Measurements from ENCODE around the gene SLCO2B1. TPM values are rescaled to one million over a fixed set of nuclear protein-coding genes. Genes with fewer than 3 reads are reported as not detected.

SLCO2B1 gene
- total and polyA plus RNA-seq, 4 donors = 25.4 to 61.0 (median 45.5) TPM

DNA sequence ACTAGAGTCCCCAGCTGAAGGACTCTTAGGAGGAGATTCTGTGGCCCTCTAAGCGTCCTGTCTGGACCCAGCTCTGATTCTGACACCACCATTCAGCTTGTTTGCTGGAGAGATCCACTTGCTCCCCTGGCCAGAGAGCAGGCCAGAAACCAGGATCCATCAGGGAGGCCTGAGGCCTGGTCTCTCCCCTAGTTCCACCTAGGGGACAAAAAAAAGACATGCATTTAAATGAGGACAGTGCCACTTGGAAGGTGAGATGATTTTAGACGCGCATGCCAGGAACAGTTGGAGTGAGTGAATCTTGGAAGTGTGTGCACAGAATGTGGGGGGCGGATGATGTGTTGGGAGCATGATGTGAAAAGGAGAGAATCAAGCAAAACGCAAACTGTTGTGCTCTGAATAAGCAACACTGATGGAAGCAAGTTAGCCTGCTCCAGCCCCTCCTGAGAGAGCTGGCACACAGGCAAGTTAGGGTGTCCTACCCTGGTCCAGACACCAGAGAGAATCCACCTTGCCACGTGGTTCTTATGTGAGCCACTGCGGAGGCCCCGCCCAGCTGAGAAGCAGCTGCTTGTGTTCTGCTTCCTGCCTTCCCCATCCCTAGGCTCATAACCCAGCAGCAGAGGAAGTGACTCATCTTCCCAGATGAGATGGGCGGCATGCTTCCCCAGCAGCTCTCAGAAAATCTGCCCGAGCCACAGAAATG lies 8.0 kb upstream of the SLCO2B1 start:
- Histone ChIP-seq H3K4me3 (ENCODE audit: low read depth, low read length) (no peak overlapping the region), H3K9me3 (ENCODE audit: control insufficient read depth, insufficient read depth, low read length) (no peaks in the 10 kb centered on the region), H3K27me3 (ENCODE audit: control insufficient read depth, insufficient read depth, low read length) (peaks cover 3% of the 10 kb centered on the region), H3K27ac (ENCODE audit: low read depth, low read length) (peak overlapping the region; percentile 33), H3K4me1 (ENCODE audit: control insufficient read depth, insufficient read depth, low read length) (peaks cover 27% of the 10 kb centered on the region), H3K36me3 (ENCODE audit: control insufficient read depth, insufficient read depth, low read length) (no peaks in the 10 kb centered on the region)
- peak in 2 of 6 donors; percentile 15 to 55 for DNase-seq (ENCODE audit: low read depth in 4 of 6, low spot score in 6 of 6)
- 66% methylated on average over 9 of the region's 10 CpGs for WGBS (ENCODE audit: insufficient coverage)

DNA sequence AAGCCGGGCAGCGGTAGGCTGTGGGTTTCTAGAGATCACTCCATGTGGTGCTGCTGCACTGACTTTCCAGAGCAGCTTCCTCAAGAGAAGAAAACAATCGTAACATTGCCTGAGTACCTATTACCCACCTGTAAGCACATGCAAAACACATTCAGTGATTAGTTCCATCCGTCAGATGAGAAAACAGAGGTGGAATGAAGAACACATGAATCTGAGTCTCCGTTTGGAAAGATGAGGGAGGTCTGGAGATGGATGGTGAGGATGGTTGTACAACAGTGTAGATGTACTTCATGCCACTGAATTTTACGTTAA lies 7.5 kb upstream of the SLCO2B1 start:
- H3K9me3 ChIP-seq (ENCODE audit: control insufficient read depth, insufficient read depth, low read length) = no peaks in the 10 kb centered on the region
- H3K27ac ChIP-seq (ENCODE audit: low read depth, low read length) = no peak overlapping the region
- H3K4me3 ChIP-seq (ENCODE audit: low read depth, low read length) = no peak overlapping the region
- H3K27me3 ChIP-seq (ENCODE audit: control insufficient read depth, insufficient read depth, low read length) = peaks cover 3% of the 10 kb centered on the region
- DNase-seq (ENCODE audit: low read depth in 4 of 6, low spot score in 6 of 6) = no peak
- H3K36me3 ChIP-seq (ENCODE audit: control insufficient read depth, insufficient read depth, low read length) = no peaks in the 10 kb centered on the region
- WGBS (ENCODE audit: insufficient coverage) = 69% methylated on average over 2 of the region's 6 CpGs
- H3K4me1 ChIP-seq (ENCODE audit: control insufficient read depth, insufficient read depth, low read length) = peaks cover 29% of the 10 kb centered on the region

DNA sequence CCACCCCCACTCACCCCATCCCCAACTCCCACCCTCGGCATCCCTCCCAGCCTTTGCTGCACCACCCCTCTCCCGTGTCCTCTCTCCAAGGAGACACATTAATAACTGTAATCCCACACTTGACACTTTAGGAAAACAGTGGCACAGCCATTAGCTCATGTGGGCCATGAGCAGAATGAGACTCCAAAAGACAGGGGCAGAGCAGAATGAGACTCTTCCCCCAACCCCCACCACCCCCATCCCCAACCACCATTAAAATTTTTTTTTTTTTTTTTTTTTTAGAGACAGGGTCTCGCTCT lies 6.2 kb upstream of the SLCO2B1 start:
- WGBS (ENCODE audit: insufficient coverage) = 42% methylated on average over 3 of the region's 3 CpGs

DNA sequence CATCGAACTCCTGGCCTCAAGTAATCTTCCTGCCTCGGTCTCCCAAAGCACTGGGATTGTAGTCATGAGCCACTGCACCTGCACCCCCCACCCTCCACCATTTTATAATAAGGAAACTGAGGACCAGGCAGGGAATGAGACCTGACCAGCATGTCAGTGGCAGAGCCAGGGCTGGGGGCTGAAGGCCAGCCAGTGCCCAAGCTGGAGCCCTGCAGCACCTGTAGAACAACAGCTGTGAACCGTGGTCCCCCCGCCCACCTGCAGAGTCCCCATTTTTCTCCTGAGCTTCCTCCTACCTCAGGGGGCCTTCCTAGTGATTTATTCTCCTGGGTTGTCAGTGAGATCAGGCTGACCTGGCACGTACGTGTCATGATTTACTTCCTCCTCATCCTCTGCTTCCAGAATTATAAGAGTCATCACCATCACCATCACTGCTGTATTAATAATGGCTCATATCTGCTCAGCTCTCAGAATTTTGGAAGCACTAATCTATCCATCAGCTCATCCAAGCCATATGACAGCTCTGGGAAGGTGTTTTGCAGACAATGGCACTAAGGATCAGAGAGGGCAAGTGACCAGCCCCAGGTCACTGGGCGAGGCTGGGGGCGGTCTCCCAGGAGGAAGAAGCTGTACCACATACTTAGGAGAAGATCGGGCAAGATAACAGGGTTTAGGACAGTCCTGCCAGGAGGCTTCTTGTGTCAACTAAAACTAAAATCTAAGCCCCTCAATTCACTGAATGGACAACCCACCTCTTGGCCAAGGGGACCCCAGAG lies 5.5 kb upstream of the SLCO2B1 start:
- no peak overlapping the region for H3K4me3 ChIP-seq (ENCODE audit: low read depth, low read length)
- no peaks in the 10 kb centered on the region for H3K9me3 ChIP-seq (ENCODE audit: control insufficient read depth, insufficient read depth, low read length)
- no peaks in the 10 kb centered on the region for H3K36me3 ChIP-seq (ENCODE audit: control insufficient read depth, insufficient read depth, low read length)
- peaks cover 26% of the 10 kb centered on the region for H3K4me1 ChIP-seq (ENCODE audit: control insufficient read depth, insufficient read depth, low read length)
- H3K27me3 ChIP-seq (ENCODE audit: control insufficient read depth, insufficient read depth, low read length) = no peaks in the 10 kb centered on the region
- DNase-seq (ENCODE audit: low read depth in 4 of 6, low spot score in 6 of 6) = no peak
- H3K27ac ChIP-seq (ENCODE audit: low read depth, low read length) = no peak overlapping the region
- WGBS (ENCODE audit: insufficient coverage) = 68% methylated on average over 7 of the region's 9 CpGs

More for the DNA sequence above, 6.2 kb upstream of the SLCO2B1 start:
- H3K27ac ChIP-seq (ENCODE audit: low read depth, low read length) = no peak overlapping the region
- no peaks in the 10 kb centered on the region for H3K9me3 ChIP-seq (ENCODE audit: control insufficient read depth, insufficient read depth, low read length)
- H3K4me3 ChIP-seq (ENCODE audit: low read depth, low read length) = no peak overlapping the region
- H3K4me1 ChIP-seq (ENCODE audit: control insufficient read depth, insufficient read depth, low read length) = peaks cover 29% of the 10 kb centered on the region
- DNase-seq (ENCODE audit: low read depth in 4 of 6, low spot score in 6 of 6) = no peak
- peaks cover 3% of the 10 kb centered on the region for H3K27me3 ChIP-seq (ENCODE audit: control insufficient read depth, insufficient read depth, low read length)
- H3K36me3 ChIP-seq (ENCODE audit: control insufficient read depth, insufficient read depth, low read length) = no peaks in the 10 kb centered on the region

DNA sequence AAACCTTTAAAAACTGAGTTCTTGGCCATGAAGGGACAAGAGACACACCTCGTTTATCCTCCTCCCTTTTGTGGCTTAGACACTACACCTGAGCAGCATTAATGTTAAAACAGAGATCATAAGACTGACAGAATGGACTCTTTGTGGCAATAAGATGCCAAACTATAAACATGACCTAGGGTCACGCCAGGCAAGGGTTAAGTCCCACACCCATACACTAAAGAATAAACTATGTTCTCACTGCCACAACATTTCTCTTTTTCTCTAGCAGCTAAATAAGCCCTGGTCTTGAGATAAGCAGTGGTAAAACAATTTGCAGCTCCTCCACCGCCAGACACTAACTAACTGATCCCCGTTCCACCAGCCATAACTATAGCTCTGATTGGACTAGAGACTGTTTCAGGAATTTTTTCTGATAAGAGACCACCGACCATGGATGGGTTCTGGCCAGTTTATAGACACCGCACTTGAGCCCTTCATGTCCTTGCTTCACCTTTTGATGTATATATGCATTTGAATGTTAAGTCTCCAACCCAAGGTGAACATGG lies 4.9 kb upstream of the SLCO2B1 start:
- Histone ChIP-seq H3K27ac (ENCODE audit: low read depth, low read length) (no peak overlapping the region), H3K4me1 (ENCODE audit: control insufficient read depth, insufficient read depth, low read length) (peaks cover 22% of the 10 kb centered on the region), H3K27me3 (ENCODE audit: control insufficient read depth, insufficient read depth, low read length) (no peaks in the 10 kb centered on the region), H3K4me3 (ENCODE audit: low read depth, low read length) (no peak overlapping the region), H3K36me3 (ENCODE audit: control insufficient read depth, insufficient read depth, low read length) (no peaks in the 10 kb centered on the region), H3K9me3 (ENCODE audit: control insufficient read depth, insufficient read depth, low read length) (no peaks in the 10 kb centered on the region)
- WGBS (ENCODE audit: insufficient coverage) = 80% methylated on average over 1 of the region's 6 CpGs
- no peak for DNase-seq (ENCODE audit: low read depth in 4 of 6, low spot score in 6 of 6)

DNA sequence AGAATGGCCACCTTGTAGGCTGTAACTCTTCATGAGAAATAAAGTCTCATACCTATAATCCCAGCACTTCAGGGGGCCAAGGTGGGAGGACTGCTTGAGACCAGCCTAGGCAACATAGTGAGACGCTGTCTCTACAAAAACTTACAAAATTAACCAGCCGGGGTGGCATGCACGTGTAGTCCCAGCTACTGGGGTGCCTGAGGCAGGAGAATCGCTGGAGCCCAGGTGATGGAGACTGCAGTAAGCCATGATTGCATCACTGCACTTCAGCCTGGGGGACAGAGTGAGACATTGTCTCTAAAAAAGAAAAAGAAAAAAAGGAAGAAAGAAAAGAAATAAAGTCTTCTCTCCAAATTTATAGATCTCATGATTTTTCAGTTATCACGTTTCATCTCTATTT lies 4.2 kb upstream of the SLCO2B1 start:
- Histone ChIP-seq H3K4me3 (ENCODE audit: low read depth, low read length) (no peak overlapping the region), H3K36me3 (ENCODE audit: control insufficient read depth, insufficient read depth, low read length) (no peaks in the 10 kb centered on the region), H3K27ac (ENCODE audit: low read depth, low read length) (no peak overlapping the region), H3K27me3 (ENCODE audit: control insufficient read depth, insufficient read depth, low read length) (no peaks in the 10 kb centered on the region), H3K4me1 (ENCODE audit: control insufficient read depth, insufficient read depth, low read length) (peaks cover 22% of the 10 kb centered on the region), H3K9me3 (ENCODE audit: control insufficient read depth, insufficient read depth, low read length) (no peaks in the 10 kb centered on the region)
- WGBS (ENCODE audit: insufficient coverage) = 72% methylated on average over 3 of the region's 5 CpGs
- DNase-seq (ENCODE audit: low read depth in 4 of 6, low spot score in 6 of 6) = no peak

DNA sequence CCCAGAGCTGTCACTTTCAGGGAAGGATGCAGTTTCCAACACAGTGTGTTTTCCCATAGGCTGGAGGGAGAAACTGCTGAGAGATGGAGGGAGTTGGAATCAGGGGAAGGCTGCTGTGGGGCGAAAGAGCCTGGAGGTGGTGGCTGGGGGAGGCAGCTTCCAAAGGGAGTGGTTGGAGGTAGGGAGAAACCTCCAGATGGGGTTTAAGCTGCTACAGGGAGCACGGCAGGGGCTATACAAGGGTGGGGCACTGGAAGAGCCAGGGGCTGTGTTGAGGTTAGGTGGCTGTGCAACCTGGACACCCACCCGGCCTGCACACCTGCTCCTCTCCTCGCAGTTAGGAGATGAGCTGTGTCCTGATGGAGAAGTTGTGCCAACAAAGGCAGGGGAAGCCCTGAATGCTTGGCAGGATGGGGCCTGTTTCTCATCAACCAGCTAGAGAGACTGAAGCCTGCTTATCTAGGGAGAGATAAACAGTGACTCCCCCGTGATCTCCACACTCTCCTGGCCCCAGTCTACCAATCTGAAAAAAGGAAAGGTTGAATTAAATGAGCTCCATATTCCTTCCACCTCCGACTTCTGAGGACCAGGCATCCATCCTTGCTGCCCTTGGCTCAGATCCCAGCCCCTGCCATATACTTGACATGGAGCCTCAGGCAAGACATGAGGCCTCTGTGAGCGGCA lies 3.6 kb upstream of the SLCO2B1 start:
- H3K4me1 ChIP-seq (ENCODE audit: control insufficient read depth, insufficient read depth, low read length) = peaks cover 22% of the 10 kb centered on the region
- H3K27me3 ChIP-seq (ENCODE audit: control insufficient read depth, insufficient read depth, low read length) = no peaks in the 10 kb centered on the region
- no peak for DNase-seq (ENCODE audit: low read depth in 4 of 6, low spot score in 6 of 6)
- WGBS (ENCODE audit: insufficient coverage) = 80% methylated on average over 5 of the region's 7 CpGs
- no peaks in the 10 kb centered on the region for H3K36me3 ChIP-seq (ENCODE audit: control insufficient read depth, insufficient read depth, low read length)
- H3K27ac ChIP-seq (ENCODE audit: low read depth, low read length) = no peak overlapping the region
- no peaks in the 10 kb centered on the region for H3K9me3 ChIP-seq (ENCODE audit: control insufficient read depth, insufficient read depth, low read length)
- H3K4me3 ChIP-seq (ENCODE audit: low read depth, low read length) = no peak overlapping the region

DNA sequence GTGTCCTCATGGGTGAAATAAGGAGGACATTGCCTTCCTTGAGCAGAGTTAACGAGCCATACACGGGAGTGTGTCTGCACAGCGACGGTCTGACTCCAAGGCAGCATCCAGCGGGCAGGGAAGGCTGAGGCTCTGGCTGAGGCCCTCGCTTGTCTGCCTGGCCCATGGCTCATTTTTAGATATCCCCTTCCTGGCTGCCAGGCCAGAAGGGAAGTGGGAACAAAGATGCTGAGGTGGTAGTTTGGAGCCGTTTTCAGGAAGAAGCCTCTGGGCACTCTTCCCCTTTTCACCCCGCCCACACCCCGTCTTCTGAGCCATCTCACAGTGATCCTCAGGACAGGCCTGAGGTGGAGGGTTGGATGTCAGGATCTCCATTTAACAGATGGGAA lies 3.0 kb upstream of the SLCO2B1 start:
- no peak overlapping the region for H3K4me3 ChIP-seq (ENCODE audit: low read depth, low read length)
- peak in 1 of 6 donors; percentile 41 for DNase-seq (ENCODE audit: low read depth in 4 of 6, low spot score in 6 of 6)
- no peaks in the 10 kb centered on the region for H3K9me3 ChIP-seq (ENCODE audit: control insufficient read depth, insufficient read depth, low read length)
- 49% methylated on average over 6 of the region's 9 CpGs for WGBS (ENCODE audit: insufficient coverage)
- no peak overlapping the region for H3K27ac ChIP-seq (ENCODE audit: low read depth, low read length)
- peaks cover 19% of the 10 kb centered on the region for H3K4me1 ChIP-seq (ENCODE audit: control insufficient read depth, insufficient read depth, low read length)
- H3K36me3 ChIP-seq (ENCODE audit: control insufficient read depth, insufficient read depth, low read length) = no peaks in the 10 kb centered on the region
- H3K27me3 ChIP-seq (ENCODE audit: control insufficient read depth, insufficient read depth, low read length) = no peaks in the 10 kb centered on the region

DNA sequence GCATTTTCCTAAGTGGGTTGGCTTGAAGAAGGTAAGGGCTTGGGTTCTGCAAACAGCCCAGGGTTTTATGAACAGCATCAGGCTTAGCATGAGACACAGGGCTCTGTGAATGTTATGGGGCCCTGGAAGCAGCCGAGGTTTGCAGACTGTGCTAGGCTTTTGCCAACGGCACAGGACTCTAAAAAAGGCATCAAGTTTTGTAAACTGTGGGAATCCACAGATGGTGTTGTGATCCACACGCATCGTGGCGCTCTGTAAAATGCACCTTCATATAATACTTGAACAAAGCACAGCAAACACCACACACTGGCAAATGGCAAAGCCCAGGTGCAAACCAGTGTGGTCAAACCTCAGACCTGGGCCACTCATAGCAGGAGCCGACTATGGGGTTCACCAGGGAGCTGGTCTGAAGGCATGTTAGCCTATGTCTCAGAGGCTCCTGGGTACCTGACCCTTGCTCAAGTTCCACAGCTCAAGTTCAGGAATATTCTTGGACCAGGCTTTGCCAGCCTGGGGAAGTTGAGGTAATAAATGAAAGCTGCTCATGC lies 2.4 kb upstream of the SLCO2B1 start:
- DNase-seq (ENCODE audit: low read depth in 4 of 6, low spot score in 6 of 6) = peak in 1 of 6 donors; percentile 71
- Histone ChIP-seq H3K27ac (ENCODE audit: low read depth, low read length) (no peak overlapping the region), H3K9me3 (ENCODE audit: control insufficient read depth, insufficient read depth, low read length) (no peaks in the 10 kb centered on the region), H3K27me3 (ENCODE audit: control insufficient read depth, insufficient read depth, low read length) (no peaks in the 10 kb centered on the region), H3K36me3 (ENCODE audit: control insufficient read depth, insufficient read depth, low read length) (no peaks in the 10 kb centered on the region), H3K4me1 (ENCODE audit: control insufficient read depth, insufficient read depth, low read length) (peaks cover 15% of the 10 kb centered on the region), H3K4me3 (ENCODE audit: low read depth, low read length) (no peak overlapping the region)
- 71% methylated on average over 5 of the region's 6 CpGs for WGBS (ENCODE audit: insufficient coverage)
